Liver (tissue), 3 donors: ENCODE measurements around the gene LSAMP.

Experiments
- CTCF ChIP-seq: fragments of 150-350 bp; IDR thresholded peaks from 2 replicates; pipeline ENCODE4 v1.5.1; 2017; ENCODE audit warnings: improper control_type of control experiment, low read depth, low read length; ENCODE audit not compliant: missing input control
- FOXA1 ChIP-seq: IDR thresholded peaks from 2 replicates; pipeline ENCODE4 v1.6.1; 2016; ENCODE audit warnings: antibody characterized with exemption
- GABPA ChIP-seq, 2 donors: IDR thresholded peaks in 1 of 2; conservative IDR thresholded peaks in 1 of 2; 2 replicates each; pipeline ENCODE4 v1.6.1; 2016; ENCODE audit warnings: antibody characterized with exemption in 2 of 2, mild to moderate bottlenecking in 1 of 2, moderate library complexity in 1 of 2
- HNF4A ChIP-seq, 2 donors: conservative IDR thresholded peaks; 2 replicates each; pipeline ENCODE4 v1.6.1; 2016; ENCODE audit warnings: antibody characterized with exemption in 2 of 2, mild to moderate bottlenecking in 2 of 2
- HNF4G ChIP-seq: IDR thresholded peaks from 2 replicates; pipeline ENCODE4 v1.6.1; 2016; ENCODE audit warnings: antibody characterized with exemption
- NR2F2 ChIP-seq: IDR thresholded peaks from 2 replicates; pipeline ENCODE4 v1.6.1; 2016; ENCODE audit warnings: antibody characterized with exemption
- RAD21 ChIP-seq, 2 donors: IDR thresholded peaks; 2 replicates each; pipeline ENCODE4 v1.6.1; 2016; ENCODE audit warnings: antibody characterized with exemption in 2 of 2, mild to moderate bottlenecking in 2 of 2
- REST ChIP-seq: IDR thresholded peaks from 2 replicates; pipeline ENCODE4 v1.6.1; 2016; ENCODE audit warnings: antibody characterized with exemption, mild to moderate bottlenecking
- RXRA ChIP-seq, 2 donors: IDR thresholded peaks; 2 replicates each; pipeline ENCODE4 v1.6.1; 2017 to 2018; ENCODE audit warnings: antibody characterized with exemption in 2 of 2, mild to moderate bottlenecking in 1 of 2
- YY1 ChIP-seq: IDR thresholded peaks from 2 replicates; pipeline ENCODE4 v1.6.1; 2016; ENCODE audit warnings: antibody characterized with exemption, mild to moderate bottlenecking
- ZBTB33 ChIP-seq: IDR thresholded peaks from 2 replicates; pipeline ENCODE4 v1.6.1; 2016; ENCODE audit warnings: antibody characterized with exemption
- donor health status: healthy.
- donor health status: healthy.

GRCh38 chr3:115947325-115947724 lies 498.0 kb downstream of the LSAMP start:
- TF ChIP-seq CTCF (no peak), REST (no peak), HNF4G (no peak), GABPA (IDR thresholded peaks at IDR 0.05 in 1 of 2, conservative IDR thresholded peaks at IDR 0.05 in 1 of 2) (no peak), FOXA1 (no peak), YY1 (no peak), RXRA (IDR thresholded peaks at IDR 0.05) (no peak), HNF4A (conservative IDR thresholded peaks at IDR 0.05) (no peak), RAD21 (IDR thresholded peaks at IDR 0.05) (no peak), NR2F2 (no peak), ZBTB33 (no peak)
